ENCODE results near the gene AKNAD1.
"Not testable (repeated sequence)": the region's sequence is repeated elsewhere in the genome, so short reads cannot be mapped to it uniquely, and the experiment has no call there.

DNA sequence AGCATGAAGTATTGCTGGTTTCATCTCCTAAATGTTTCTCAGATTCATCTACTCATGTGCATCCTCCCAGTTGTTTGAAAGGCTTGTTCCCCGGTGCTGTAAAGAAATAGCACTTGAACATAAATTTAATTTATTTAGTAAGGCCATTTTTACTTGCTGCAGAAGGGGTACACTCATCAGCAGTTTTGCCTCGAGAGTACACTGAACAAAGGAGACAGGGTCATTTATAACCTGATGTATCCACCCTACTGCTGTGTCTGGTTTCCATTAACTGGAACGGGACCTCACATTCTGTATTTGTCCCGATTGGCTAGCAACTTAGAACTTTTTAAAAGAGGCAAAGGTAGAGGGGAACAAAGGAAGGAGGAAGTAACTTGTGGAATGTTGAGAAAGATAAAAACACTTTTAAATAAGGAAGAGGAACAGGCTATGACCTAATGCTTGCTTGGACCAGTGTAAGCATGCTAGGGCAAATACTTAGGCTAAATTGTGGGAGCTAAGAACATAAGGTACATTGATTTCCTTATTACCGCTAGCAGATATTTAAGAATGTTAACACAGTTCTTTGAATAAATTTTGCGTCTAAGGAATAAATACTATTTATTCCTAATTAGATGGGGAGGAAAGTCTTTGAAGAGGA, 32.2 kb upstream of the AKNAD1 start:
- TF ChIP-seq, protein P1, sequence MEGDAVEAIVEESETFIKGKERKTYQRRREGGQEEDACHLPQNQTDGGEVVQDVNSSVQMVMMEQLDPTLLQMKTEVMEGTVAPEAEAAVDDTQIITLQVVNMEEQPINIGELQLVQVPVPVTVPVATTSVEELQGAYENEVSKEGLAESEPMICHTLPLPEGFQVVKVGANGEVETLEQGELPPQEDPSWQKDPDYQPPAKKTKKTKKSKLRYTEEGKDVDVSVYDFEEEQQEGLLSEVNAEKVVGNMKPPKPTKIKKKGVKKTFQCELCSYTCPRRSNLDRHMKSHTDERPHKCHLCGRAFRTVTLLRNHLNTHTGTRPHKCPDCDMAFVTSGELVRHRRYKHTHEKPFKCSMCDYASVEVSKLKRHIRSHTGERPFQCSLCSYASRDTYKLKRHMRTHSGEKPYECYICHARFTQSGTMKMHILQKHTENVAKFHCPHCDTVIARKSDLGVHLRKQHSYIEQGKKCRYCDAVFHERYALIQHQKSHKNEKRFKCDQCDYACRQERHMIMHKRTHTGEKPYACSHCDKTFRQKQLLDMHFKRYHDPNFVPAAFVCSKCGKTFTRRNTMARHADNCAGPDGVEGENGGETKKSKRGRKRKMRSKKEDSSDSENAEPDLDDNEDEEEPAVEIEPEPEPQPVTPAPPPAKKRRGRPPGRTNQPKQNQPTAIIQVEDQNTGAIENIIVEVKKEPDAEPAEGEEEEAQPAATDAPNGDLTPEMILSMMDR (IDR thresholded peaks at IDR 0.05; ENCODE audit: low read length) = not testable (repeated sequence)
- TF ChIP-seq EZH2 (optimal IDR thresholded peaks at IDR 0.05; ENCODE audit: low read depth, low read length) = not testable (repeated sequence)
